GM21529 (cell line): ENCODE results near the gene ARPC4.

Experiments
- ATAC-seq: cut with Tn5 transposase; IDR thresholded peaks from one replicate; pipeline ENCODE4 v1.9.1; 2021; ENCODE audit not compliant: unreplicated experiment

The ARPC4 gene

GRCh38 chr3:9791127-9791526 is 1.8 kb upstream of the ARPC4 start:
- no peak for ATAC-seq

GRCh38 chr3:9791790-9792404 is 985 bp upstream of the ARPC4 start:
- no peak for ATAC-seq

- no peak for ATAC-seq
Measured at GRCh38 chr3:9793161-9793781, 389 bp downstream of the ARPC4 start.

GRCh38 chr3:9794400-9794799 is 1.5 kb downstream of the ARPC4 start:
- ATAC-seq = no peak

- no peak for ATAC-seq
Measured at GRCh38 chr3:9795207-9795606, 2.3 kb downstream of the ARPC4 start.

GRCh38 chr3:9797196-9797945 is 4.5 kb downstream of the ARPC4 start:
- ATAC-seq = no peak

GRCh38 chr3:9800529-9800928 is 7.6 kb downstream of the ARPC4 start:
- no peak for ATAC-seq

GRCh38 chr3:9803494-9803893 is 10.6 kb downstream of the ARPC4 start:
- no peak for ATAC-seq

GRCh38 chr3:9804996-9805395 is 12.1 kb downstream of the ARPC4 start:
- ATAC-seq = no peak

- ATAC-seq = no peak
Measured at GRCh38 chr3:9806137-9806536, 13.3 kb downstream of the ARPC4 start.

- no peak for ATAC-seq
Measured at GRCh38 chr3:9806688-9807589, 14.1 kb downstream of the ARPC4 start.

GRCh38 chr3:9807981-9808344 is 15.1 kb downstream of the ARPC4 start:
- no peak for ATAC-seq

GRCh38 chr3:9808345-9809037 is 15.6 kb downstream of the ARPC4 start:
- ATAC-seq = peak; percentile 37

- ATAC-seq = peak; percentile 35
Measured at GRCh38 chr3:9809239-9809614, 16.3 kb downstream of the ARPC4 start.

GRCh38 chr3:9809615-9810432 is 16.9 kb downstream of the ARPC4 start, which contains the start of gene TTLL3:
TTLL3 (plus strand) TSS chr3:9810262; CDS start chr3:9810662, 400 bp downstream.
- peak; percentile 65 for ATAC-seq

- no peak for ATAC-seq
Measured at GRCh38 chr3:9810433-9810770, 17.5 kb downstream of the ARPC4 start.

- ATAC-seq = no peak
Measured at GRCh38 chr3:9810846-9811245, 18.0 kb downstream of the ARPC4 start.

GRCh38 chr3:9812870-9813483 is 20.1 kb downstream of the ARPC4 start:
- ATAC-seq = no peak

GRCh38 chr3:9815986-9816385 is 23.1 kb downstream of the ARPC4 start:
- no peak for ATAC-seq

- no peak for ATAC-seq
Measured at GRCh38 chr3:9817436-9817835, 24.6 kb downstream of the ARPC4 start.
